NCI-H2081 (cell line): ENCODE results near the gene KCNQ1OT1.

Experiments
- DNase-seq, 2 experiments: peaks; one replicate each; lab custom pipeline; 2025; lab: John Stamatoyannopoulos, UW

Gene KCNQ1OT1

DNA sequence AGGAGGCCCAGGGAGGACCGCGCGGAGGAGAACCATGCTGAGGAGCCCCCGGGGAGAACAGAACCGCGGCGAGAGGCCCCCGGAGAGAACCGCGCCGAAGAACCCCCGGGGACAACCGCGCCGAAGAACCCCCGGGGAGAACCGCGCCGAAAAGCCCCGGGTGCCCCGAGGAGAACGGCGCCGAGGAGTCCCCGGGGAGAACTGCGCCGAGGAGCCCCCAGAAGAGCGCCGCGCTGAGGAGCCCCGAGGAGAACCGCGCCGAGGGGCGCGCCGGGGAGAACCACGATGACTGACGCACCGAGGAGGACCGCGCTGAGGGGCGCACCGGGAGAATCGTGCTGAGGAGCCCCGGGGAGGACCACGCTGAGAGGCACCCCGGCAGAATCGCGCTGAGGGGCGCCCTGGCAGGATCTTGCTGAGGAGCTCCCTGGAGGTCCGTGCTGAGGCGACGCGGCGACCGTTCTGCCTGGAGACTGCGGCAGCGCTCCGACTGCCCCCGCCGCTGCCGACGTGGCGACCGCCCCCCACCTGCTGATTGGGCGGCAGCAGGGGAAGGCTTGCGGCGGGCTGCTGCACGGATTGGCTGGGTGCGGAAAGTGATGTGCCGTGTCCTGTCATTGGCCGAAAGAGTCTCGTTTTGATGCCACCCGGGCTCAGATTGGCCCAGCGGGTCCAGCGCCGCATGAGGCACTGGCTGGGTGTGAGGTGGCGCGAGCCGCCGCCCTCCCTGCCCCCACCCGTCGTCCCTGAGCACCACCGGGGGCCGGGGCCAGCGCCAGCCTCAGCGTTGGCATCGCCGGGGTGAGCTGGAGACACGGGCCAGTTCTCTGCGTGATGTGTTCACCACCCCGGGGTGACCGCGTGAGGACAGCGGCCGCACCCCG lies at the start of gene KCNQ1OT1:
Gene KCNQ1OT1 (minus strand): TSS at position 464 of the 884 bp plus-strand sequence.
- peak; percentile 94 to 97 for DNase-seq

GRCh38 chr11:2748814-2749554 lies 49.2 kb upstream of the KCNQ1OT1 start:
- no peak for DNase-seq

DNA sequence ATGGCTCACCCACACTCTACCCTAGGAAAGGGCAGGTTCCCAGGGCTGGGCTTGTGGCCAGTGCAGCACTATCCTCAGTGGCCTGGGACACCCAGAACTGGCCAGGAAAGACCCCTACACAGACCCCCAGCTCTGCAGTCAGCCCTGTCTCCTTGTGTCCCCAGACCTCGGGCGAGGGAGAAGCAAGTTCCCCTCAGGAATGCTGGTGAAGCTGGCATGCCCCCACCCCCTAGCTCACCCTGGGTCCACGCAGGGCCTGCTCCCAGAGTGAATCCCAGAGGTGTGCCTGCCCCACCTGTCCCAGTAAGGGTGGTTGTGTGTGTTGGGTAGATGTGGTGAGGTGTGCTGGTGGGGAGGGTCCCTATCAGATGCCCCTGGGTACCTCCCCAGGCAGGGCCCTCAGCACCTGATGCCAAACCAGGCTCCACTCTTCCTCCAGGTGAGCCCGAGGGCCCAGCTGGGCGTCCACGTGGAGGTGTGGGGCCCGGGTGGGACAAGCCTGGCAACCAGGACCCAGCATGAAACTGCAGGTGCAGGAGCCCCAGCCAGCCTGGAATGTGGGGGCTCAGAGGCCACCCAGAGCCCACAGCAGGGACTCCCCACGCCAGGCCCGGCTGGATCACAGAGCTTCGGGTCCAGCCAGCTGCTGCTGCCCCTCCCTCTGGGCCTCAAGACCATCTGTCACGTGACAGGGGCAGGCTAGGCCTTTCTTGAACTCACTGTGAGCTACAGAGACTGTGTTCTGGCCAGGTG lies 48.4 kb upstream of the KCNQ1OT1 start:
- no peak for DNase-seq

DNA sequence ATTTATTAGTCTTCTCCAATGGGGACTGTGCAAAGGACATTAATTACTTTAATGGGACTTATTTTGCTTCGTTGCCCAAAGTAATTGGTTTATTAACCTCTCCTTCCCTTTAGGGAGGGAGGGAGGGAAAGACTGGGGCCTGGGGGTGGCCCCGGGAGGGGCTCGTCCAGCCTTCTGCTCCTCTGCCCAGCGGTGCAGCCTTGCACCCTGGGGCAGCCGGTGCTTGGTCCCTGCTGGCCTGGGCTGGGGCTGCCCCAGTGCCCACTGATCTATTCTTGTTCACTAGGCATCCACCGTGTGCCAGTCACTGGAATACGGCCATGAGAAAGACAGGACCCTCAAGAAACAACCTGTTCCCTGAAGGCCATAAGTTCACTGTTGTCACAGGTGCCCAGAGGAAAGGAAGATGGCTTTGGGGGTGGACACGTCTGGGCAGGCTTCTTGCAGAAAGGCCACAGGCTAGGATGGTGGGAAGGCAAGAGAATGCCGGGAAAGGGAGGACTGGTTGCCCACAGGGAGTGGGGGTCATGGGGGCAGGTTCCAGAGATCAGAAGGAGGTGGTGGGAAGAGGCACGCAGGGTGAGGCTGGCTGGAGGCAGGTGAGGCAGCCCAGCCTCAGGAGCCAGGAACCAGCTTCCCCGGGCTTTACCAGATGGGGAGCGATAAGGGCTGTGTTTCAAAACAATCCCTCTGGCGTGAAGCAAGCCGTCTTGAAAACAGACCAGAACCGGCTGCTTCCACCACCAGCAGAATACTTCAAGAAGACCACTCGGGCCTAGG lies 47.6 kb upstream of the KCNQ1OT1 start:
- DNase-seq: no peak

GRCh38 chr11:2746401-2747247 lies 46.8 kb upstream of the KCNQ1OT1 start:
- no peak for DNase-seq

DNA sequence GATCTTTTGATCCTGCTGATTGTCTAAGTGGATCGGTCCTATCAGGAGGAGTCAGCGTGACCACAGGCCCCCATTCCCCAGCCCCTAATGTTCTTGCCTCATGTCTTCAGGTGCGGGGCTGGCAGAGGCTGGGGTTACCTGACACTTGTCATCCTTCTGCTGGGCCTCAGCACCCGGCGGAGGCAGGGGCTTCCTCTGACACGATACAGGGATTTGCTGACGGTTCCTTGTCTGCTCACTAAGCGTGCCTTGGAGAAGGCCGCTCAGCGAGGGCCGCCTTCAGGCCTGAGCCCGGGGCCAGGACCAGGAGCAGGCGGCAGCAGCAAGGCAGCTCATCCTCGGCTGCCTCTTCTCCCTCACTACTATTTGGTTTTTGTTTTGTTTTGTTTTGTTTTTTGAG lies 45.7 kb upstream of the KCNQ1OT1 start:
- DNase-seq: no peak

DNA sequence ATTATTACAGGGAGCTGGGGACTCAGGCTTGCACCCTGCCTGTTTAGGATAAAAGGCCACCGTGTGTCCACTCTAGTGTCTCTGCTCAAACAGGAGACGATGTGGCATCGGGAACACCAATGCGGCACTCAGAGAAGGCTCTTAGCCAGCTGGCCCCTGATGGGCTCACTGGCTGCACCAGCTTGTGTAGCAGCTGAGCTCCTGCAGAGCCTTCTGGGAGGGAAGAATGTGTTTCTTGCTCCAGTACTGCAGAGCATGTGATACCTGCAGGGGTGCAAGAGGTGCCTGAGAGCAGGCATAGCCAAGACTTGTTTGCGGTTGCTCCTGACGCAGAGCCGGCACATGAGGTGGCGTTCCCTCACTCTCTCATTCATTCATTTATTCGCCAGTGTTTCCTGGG lies 44.4 kb upstream of the KCNQ1OT1 start:
- DNase-seq: no peak

- DNase-seq: no peak
These were observed 43.8 kb upstream of the KCNQ1OT1 start for GRCh38 chr11:2743427-2744110.

- no peak for DNase-seq
These were observed 43.0 kb upstream of the KCNQ1OT1 start for GRCh38 chr11:2742611-2743426.

DNA sequence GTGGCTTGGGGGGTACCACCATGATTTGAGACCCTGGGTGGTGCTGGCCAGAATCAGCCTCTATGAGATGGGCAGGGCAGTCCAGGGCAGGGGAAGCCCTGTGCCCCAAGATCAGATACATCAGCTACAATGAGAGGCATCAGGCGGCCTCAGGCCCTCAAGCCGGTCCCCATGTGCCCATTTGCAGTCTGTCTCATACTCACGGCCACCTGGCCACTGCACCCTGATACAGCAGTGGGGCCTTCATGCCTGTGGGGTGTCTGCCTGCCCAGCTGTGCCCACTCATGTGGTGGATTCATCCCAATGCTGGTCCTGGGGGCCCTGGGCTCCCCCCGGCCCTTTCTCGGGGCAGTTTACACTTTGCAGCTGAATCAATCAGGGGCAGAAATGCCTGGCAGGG lies 42.4 kb upstream of the KCNQ1OT1 start:
- no peak for DNase-seq

DNA sequence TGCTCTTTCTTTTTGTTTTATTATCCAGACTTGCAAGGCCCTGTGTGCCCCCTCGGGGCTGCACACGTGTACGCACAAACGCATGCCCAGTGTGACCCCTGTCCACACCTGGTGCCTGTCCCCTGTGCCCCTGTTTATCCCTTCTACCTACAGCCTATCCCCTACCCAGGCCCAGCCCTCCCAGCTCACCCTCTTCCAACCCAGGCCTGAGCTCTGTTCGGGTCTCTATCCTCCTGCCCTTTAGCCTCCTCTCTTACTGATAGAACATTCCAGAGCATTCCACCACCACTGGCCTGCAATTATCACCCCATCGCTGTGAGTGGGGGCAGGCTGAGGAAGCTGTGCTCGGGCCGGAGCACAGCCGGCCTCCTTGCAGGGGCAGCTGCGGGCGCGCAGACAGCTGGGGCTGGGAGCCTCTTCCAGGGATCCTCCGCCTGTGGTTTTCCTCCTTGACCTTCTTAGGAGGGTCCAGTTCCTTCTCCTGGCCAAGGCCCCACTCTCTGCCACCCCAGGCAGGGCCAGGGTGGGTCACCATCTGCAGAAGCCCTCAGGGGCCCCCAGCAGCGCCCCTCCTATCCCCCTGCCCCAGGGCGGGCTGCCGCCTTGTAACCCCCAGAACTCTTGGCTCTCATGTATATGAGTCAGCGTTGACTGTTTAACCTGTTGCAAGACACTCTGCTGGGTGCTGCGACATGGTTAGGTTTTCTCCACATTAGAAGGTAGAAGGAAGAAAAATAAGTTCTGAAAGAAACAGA lies 41.8 kb upstream of the KCNQ1OT1 start:
- DNase-seq: no peak

- no peak for DNase-seq
These were observed 41.2 kb upstream of the KCNQ1OT1 start for GRCh38 chr11:2741006-2741376.

DNA sequence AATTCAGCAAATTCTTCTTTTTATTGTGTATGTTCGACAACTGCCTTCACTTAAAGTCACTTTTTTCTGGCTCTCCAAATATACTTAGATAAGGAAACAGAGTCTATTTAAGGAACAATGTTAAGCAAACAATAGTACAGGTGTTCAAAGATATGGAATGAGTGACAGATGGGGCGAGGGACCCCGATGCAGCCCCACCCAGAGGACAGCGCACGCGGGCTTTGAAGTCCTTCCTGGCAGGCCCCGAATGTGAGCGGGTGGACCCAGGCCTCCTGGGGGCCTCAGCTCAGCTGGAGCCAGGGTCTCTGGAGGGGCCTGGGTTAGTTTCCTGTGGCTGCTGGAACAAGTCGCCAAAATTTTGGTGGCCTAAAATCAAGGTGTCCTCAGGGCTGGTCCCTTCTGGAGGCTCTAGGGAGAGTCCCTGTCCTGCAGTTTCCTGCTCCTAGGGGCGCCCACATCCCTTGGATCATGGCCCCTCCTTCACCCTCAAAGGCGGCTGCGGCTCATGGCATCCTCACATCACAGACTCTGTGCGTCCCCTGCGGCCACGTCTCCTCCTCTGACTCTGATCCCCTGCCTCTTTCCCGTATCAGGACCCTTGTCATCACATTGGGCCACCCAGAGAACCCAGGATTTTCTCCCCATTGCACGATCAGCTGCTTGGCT lies 40.6 kb upstream of the KCNQ1OT1 start:
- DNase-seq: no peak

DNA sequence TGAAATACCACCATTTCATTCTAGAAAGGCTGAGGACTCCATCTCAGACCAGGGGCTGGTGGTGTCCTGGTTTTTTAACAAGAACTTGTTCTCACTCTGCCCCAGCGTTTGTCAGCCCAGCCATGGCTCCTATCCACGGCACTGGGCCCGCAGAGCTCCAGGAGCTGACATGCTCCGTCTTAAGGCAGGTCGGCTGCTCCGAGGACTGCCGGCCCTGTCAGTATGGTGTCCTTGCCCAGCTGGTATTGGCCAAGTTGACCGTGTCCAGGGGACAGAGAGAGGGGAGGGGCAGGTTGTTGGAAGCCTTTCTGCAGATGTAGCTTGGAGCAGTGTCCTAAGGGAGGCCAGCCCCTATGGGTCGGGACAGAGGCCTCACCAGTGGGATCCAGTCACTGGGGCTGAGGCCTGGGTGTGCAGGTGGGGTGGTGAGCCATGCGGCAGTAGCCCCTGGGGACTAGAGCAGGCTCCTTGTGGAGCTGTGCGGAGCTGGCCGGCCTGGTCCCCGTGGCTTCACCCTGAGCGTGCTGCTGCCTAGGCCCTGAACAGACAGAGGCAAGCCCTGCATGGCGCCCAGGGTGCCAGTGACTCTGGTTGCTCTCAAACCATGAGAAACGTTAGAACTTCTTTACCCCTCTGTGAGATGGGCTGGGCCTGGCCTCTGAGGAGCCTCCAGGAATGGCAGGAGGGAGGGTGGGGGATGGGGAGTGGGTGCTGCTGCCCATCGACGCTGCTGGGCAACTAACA lies 39.9 kb upstream of the KCNQ1OT1 start:
- no peak for DNase-seq

GRCh38 chr11:2738551-2739431 lies 39.0 kb upstream of the KCNQ1OT1 start:
- no peak for DNase-seq

DNA sequence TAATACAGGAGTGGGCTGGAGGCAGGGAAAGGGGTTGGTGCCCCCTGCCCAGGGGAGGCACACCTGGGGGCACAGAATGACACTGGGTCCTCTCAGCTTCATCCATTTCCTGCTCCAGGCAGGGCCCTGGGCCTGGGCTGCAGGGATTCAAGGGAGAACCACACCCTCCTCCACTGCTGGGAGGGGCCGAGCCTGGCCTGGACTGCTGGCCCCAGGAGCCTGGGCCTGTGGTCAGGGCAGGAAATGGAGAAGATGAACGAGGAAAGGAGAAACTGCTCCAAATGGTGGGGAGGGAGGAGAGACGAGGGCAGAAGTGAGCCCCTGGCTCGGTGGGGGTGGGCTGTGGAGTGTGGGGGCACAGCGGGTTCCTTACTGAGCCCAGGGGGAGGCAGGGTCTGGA lies 38.1 kb upstream of the KCNQ1OT1 start:
- no peak for DNase-seq
